Nucleus accumbens (tissue), 56 donors: ENCODE data around the gene KCNH8.
"Not testable (repeated sequence)": the region's sequence is repeated elsewhere in the genome, so short reads cannot be mapped to it uniquely, and the experiment has no call there.

Experiments
- DNase-seq, 56 donors: peaks; one replicate each; lab custom pipeline; 2025; lab: John Stamatoyannopoulos, UW

The KCNH8 gene

GRCh38 chr3:19147905-19148767 lies at the start of gene KCNH8:
Gene KCNH8, plus strand, starts transcription at chr3:19148510. Its CDS starts 210 bp downstream, at chr3:19148720.
- DNase-seq, result peak in 54 of 56 donors; percentile 2 to 94 (median 72)

GRCh38 chr3:19102654-19103290 lies 45.5 kb upstream of the KCNH8 start:
- not testable (repeated sequence) for DNase-seq

GRCh38 chr3:19103510-19103909 lies 44.8 kb upstream of the KCNH8 start:
- no peak for DNase-seq

- no peak for DNase-seq
These were observed 43.9 kb upstream of the KCNH8 start for GRCh38 chr3:19104459-19104858.

- no peak for DNase-seq
These were observed 42.5 kb upstream of the KCNH8 start for GRCh38 chr3:19105826-19106225.

- DNase-seq, result no peak
These were observed 42.0 kb upstream of the KCNH8 start for GRCh38 chr3:19106307-19106706.

- DNase-seq, result peak in 10 of 56 donors; percentile 1 to 27 (median 5)
These were observed 40.6 kb upstream of the KCNH8 start for GRCh38 chr3:19107719-19108118.

GRCh38 chr3:19110335-19110895 lies 37.9 kb upstream of the KCNH8 start:
- no peak for DNase-seq

- DNase-seq, result no peak
These were observed 33.8 kb upstream of the KCNH8 start for GRCh38 chr3:19114461-19114860.

GRCh38 chr3:19116239-19116638 lies 32.1 kb upstream of the KCNH8 start:
- DNase-seq, result no peak

GRCh38 chr3:19124752-19125151 lies 23.6 kb upstream of the KCNH8 start:
- no peak for DNase-seq

- no peak for DNase-seq
These were observed 8.4 kb upstream of the KCNH8 start for GRCh38 chr3:19139863-19140262.

- peak in 55 of 56 donors; percentile 8 to 90 (median 73) for DNase-seq
These were observed 1.3 kb upstream of the KCNH8 start for GRCh38 chr3:19146685-19147650.

GRCh38 chr3:19148768-19149091 lies 420 bp downstream of the KCNH8 start:
- no peak for DNase-seq

GRCh38 chr3:19149368-19149767 lies 1.1 kb downstream of the KCNH8 start:
- peak in 13 of 56 donors; percentile 0 to 34 (median 14) for DNase-seq

- DNase-seq, result no peak
These were observed 2.9 kb downstream of the KCNH8 start for GRCh38 chr3:19151171-19151570.

GRCh38 chr3:19154693-19155250 lies 6.5 kb downstream of the KCNH8 start:
- no peak for DNase-seq

- DNase-seq, result peak in 19 of 56 donors; percentile 2 to 41 (median 14)
These were observed 7.1 kb downstream of the KCNH8 start for GRCh38 chr3:19155375-19155774.

GRCh38 chr3:19159966-19160635 lies 11.8 kb downstream of the KCNH8 start:
- no peak for DNase-seq

- no peak for DNase-seq
These were observed 17.3 kb downstream of the KCNH8 start for GRCh38 chr3:19165654-19166053.
